ENCODE measurements around the gene PSD4.

Gene PSD4

DNA sequence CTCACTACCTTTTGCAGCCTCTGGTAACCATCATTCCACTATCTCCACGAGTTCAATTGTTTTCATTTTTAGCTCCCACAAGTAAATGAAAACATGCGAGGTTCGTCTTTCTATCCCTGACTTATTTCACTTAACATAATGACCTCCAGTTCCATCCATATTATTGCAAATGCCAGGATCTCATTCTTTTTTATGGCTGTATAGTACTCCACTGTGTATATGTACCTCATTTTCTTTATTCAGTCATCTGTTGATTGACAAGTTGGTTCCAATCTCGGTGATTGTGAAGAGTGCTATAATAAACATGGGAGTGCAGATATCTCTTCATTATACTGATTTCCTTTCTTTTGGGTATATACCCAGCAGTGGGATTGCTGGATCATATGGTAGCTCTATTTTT lies 29.5 kb upstream of the PSD4 start:
- no peak for DNase-seq

DNA sequence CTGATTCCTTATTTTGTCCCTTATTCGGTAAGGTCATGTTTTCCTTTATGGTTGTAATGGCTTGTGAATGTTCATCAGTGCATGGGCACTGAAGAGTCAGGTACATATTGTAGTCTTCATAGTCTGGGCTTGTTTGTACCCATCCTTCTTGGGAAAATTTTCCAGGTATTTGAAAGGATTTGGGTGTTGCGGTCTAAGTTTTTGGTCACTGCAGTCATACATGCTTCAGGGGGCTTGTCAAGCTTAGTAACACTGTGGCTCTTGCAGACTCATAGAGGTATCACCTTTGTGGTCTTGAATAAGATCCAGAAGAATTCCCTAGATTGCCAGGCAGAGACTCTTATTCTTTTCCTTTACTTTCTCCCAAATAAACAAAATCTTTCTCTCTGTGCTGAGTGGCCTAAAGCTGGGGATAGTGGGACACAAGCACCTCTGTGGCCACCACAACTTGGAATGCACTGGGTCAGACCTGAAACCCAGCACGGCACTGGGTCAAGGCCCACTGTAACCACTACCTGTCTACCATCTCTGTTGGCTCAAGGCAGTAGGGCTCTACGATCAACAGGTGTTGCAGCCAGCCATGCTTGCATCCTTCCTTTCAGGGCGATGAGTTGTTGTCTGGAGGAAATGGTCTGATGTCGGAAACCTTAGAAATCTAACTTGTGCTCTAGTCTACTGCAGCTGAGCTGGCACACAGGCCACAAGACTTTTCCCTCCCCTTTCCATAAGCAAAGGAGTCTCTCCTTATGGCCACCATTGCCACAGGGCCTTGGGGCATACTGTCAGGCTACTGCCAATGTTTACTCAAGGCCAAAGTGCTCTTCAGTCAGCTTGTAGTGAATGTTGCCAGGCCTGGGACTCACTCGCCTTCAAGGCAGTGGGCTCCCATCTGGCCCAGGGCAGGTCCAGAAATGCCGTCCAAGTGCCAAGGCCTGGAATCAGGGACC lies 24.9 kb upstream of the PSD4 start:
- DNase-seq: no peak

DNA sequence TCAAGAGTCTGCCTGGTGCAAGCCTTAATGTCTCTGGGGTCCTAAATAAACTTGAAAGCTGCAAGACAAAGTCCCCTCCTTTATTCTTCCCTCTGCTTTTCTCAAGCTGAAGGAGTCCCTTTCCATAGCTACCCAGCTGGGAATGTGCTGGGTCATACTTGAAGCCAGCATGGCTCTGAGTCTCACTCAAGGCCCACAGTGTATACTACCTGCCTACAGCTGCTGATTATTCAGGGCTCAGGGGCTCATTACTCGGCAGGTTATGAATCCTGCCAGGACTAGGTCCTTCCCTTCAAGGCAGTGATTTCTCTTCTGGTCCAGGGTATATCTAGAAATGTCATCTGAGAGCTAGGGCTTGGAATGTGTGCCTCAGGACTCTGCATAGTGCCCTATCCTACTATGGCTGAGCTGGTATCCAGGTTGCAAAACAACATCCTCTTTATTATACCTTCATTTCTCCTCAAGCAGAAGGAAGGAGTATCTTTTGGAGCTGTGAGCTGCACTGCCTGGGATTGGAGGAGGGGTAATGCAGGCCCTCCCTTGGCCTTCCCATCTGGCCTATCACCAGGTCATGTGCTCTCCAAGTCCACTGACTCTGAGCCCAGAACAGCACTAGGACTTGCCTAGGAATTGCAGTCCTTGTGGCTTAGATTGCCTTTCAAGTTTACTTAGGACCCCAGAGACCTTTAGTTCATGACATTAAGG lies 24.1 kb upstream of the PSD4 start:
- DNase-seq: no peak

DNA sequence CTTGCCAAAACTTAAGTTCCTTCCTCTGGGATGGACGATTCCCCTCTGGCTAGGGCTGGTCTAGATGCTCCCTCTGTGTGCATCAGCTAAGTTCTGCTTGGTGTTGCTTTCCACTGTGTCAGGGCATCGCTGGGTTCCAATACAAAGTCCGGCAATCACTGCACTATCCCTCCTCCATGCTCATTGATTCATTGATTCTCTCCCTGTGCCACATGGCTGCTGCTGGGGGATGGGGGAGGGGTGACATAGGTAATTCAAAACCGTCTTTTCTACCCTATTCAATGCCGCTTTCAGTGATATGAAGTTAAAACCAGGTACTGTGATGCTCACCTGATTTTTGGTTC lies 23.5 kb upstream of the PSD4 start:
- DNase-seq: no peak

DNA sequence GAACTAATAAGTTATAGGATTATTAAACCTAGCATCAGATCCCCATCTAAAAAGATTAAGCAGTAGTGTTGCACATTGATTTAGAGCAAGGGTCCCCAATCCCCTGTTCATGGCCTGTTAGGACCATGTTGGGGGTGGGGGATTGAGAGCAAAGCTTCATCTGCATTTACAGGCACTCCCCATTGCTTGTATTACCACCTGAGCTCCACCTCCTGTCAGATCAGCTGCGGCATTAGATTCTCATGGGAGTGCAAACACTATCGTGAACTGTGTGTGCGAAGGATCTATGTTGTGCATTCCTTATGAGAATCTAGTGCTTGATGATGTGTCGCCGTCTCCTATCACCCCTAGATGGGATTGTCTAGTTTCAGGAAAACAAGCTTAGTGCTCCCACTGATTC lies 18.4 kb upstream of the PSD4 start:
- DNase-seq: no peak

DNA sequence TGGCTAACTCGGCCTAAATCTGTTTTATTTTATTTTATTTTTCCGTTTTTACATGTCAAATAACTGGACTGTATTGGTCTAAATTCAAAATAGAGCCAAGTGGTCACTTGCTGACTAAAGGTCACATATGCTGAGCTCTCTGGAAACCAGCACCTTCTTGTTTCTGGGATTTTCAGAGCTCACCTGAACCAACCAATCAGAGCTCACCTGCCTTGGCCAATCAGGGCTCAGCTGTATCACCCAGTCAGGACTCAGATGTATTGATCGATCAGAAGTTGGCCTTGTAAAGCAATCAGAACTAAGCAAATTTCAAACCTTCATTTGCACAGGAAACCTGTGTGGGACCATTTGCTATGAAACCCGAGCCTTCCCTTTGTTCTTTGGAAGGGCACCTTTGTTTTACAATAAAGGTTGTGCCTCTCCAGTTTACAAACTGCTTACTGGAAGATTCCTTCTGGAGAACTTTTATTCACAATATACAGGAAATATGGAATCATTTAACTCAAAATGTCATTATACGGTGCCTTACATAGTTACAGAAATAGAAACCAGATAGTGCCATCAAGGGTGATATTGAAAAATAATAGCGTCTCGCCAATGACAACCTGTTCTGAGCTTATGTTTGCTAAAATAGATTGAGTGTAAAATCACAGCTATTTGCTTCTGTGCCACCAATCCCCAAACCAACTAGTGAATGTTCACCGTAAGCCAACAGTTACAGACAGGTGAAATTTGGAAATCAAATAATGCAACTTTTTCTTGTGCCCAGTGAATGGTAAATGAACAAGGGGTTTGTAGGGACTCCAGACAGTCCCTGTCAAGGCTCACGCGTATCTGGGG lies 17.3 kb upstream of the PSD4 start:
- DNase-seq: no peak

DNA sequence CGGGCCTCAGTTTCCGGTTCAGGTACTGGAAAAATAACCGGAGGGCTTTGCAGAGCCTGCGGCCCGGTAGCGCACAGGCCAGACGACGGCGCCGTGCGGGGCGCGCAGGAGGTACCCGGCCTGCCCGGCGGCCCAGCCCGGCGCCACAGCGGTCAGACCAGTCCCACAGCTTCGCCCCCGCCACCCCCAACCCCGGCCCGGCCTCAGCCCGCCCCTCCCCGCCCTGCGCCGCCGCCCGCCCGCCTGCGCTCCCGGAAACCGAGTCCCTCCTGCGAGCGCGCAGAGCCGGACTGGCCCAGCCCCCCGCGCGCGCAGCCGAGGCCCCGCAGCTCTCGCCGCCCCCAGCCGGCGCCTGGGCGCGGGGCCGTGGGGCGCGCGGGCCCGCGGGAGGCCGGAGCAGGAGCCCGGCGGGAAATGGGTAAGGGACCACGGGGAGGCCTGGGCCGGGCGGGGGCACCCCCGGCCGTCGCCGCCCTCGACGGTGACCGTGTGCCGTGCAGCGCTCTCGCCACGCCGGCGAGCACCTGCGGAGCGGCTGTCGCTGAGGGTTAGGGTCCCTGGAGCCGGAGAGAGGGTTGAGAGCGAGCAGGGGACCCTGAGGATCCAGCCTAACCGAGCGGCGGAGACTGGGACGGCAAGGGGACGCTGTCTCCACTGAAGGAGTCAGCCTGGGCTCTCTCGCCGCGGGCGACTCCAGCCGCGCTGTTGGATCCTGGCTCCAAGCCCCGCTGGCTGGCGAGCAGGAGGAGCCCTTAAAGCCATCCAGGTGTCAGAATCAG lies 16.5 kb upstream of the PSD4 start:
- no peak for DNase-seq

DNA sequence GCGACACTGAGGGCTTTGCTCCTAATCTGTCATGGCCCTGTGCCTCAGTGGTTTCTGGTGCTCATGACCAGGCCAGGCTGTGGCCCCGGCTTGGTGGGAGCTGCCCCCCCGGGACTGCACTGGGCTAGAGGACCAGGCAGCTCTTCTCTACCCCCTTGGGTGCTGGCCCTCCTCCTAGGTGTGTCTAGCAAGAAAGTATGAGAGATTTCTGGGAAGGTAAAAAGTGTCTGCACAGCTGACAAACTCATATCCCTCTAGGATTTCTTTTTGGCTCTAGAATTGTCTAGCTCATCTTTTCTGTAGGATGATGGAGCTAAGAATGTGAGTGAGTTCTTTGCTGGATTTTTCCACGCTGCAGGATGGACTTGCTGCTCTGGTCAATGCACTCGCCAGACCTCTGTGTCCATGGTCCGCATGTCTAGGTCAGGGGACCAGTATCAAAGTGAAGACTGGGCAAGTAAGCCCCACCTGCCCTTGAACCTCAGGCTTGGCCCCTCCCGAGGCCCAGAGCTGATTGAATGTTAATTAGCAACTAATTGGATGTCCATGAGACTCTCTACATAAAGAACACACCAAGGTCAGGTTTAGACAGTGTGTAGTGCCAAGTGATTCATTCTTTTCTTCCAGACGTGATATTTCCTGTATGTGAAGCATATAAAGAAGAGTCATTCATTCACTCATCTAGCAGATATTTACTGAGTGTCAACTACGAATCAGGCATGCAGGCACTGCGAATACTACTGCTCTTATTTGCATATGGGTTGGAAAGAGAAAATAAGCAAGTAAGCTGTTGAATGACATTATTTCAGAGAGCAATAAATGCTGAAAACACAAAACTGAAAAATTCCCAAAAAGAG lies 15.6 kb upstream of the PSD4 start:
- no peak for DNase-seq

DNA sequence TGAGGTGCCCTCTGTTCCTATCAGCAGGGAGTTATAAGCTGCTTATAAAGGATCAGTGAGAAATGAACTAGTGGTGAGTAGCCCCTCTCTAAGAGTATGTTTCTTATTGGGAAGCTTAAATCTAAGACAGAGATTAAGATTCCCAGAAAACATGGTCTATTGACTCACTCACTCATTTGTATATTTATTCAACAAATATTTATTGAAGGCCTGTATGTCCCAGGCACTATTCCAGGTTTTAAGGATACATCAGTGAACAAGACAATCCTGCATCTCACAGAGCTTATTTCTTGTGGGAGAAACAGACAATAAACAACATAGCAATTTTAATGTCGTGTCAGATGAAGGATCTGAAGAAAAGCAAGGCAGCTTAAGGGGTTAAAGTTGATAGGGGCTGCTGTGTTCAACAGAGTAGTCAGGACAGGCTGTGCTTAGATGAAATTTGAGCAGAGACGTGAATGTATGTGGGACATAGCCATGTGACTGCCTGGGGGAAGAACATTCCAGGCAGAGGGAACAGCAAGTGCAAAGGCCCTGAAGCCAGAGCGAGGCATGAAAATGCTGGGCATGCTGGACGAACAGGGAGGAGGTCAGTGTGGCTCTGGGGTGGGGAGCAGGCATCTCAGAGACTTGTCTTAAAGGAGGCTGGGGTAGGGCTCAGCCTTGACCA lies 14.8 kb upstream of the PSD4 start:
- no peak for DNase-seq

DNA sequence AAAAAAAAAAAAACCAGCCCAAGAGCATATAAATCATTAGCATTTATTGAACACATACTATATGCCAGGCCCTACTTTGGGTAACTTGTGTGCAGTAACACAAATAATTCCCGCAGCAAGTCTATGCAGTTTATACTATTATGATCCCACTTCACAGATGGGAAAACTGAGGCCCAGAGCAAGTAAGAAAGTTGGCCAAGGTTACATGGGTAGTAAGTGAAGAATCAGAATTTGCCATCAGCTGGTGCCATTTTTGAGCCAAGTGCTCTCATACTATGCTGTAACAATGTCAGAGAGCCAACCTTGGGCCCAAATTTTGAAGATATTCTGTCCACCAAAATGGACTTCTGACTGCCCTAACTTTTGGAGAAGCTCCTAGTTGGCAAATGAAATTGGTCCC lies 13.5 kb upstream of the PSD4 start:
- DNase-seq: no peak

DNA sequence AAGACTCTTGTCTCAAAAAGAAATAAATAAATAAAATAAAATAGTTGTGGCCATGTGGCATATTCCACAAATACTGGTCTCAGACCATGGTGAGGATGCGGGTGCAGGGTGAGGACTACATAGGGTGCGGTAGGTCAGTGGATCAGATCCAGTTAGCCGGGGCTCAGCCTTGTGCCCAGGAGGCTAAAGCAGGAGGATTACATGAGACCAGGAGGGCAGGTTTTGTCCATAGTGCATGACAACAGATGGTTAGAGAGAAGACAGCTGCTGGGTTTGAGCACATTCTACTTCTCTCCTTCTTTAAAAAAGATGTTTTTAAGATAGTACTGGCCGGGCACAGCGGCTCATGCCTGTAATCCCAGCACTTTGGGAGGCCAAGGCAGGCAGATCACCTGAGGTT lies 12.8 kb upstream of the PSD4 start:
- no peak for DNase-seq

DNA sequence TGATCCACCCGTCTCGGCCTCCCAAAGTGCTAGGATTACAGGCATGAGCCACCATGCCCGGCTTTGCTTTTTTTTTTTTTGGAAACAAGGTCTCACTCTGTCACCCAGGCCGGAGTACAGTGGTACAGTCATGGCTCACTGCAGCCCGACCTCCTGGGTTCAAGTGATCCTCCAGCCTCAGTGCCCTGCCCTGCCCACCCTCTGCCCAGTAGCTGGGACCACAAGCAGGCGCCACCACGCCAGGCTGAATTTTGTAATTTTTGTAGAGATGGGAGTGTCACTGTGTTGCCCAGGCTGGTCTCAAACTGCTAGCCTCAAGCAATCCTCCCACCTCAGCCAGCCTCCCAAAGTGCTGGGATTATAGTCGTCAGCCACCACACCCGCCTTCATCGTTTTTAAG lies 11.6 kb upstream of the PSD4 start:
- no peak for DNase-seq

DNA sequence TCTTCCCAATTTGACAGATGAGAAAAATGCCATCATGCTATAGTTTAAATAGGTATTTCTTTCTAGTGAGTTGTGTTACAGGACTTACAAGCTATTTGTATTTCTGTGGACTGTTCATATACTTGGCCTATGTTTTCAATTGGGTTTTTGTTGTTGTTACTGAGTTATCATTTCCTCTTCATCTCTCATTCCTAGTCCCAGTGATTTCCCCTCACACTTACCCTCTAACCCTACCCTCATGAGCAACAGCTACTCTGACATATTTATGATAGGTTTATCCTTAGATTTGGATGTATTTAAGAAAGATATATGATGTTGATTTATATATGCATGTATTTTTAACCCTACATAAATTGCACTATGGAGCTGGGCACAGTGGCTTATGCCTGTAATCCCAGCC lies 10.9 kb upstream of the PSD4 start:
- no peak for DNase-seq

DNA sequence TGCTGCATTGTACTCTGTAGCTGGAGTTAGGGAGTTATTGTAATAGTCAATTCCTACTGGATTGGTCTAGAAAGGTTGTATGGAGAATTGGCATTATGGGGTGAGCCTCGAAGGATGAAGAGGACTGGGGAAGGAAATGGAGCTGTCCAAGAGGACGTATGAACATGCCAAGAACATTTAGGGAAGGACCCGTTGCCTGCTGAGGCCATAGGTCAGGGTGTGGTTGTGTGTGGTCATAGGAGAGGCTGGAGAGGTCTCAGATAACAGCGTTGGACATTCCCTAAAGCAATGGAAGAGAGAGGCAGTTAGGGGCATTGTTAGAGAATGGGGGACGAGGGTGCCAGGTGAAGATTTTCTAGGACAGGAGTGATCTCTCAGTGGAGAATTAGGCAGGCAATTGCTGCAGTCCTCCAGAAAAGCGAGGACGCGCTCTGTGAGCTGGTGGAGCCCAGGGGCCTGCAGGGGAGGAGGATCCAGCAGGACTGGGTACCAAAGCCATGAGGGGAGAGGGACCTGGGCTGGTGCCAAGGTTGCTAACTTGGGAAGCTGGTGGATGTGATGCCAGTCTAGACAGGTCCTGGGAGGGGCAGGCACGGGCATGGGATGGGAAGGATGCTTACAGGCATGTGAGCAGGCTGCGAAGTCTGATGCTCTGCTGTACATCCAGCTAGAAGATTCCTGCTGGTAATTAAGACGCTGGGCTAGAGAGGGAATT lies 9.4 kb upstream of the PSD4 start:
- no peak for DNase-seq

DNA sequence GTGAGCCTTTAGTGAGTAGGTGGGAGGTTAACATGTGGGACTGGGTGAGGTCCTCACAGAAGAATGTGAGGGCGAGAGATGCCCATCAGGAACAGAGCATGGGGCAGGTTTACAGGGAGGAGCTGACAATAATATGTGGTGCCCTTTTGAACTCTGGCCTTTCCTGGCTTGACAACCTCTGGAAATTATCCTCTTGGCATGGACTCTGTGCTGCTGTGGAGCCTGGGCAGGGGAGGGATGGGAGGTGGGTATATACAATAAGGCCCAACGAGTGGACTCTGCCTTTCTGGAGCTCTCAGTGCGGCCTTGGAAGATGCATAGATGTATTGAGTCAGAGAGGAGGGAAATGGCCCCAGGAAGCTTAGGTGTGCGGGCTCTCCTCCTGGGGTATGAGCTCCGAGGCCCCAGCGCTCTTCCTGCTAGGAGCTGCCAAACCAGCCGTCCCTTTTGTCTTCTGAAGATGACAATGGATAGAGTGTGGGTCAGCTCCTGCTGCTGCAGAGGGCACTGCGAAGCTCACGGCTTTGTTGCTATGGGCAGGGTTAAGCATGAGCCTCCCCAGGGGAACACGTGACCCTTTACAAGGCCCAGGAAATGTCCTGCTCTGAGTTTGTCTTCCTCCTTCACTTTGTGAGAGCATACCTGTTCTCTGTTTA lies 8.7 kb upstream of the PSD4 start:
- DNase-seq: no peak

DNA sequence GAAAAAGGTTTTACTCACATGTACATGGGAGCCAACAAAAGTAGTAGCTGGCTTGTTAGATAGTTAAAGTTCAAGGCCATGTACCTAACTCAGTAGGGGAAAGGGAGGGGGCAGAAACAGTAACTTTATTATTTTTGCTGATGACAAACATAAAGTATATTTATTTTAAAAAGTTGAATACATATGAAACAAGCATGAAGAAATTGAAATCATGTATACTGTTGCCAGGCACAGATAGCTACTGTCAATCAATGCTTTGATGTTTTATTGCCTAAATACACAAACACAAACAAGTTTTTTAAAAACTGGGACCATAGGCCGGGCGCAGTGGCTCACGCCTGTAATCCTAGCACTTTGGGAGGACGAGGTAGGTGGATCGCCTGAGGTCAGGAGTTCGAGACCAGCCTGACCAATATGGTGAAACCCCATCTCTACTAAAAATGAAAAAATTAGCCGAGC lies 7.6 kb upstream of the PSD4 start:
- DNase-seq: no peak

DNA sequence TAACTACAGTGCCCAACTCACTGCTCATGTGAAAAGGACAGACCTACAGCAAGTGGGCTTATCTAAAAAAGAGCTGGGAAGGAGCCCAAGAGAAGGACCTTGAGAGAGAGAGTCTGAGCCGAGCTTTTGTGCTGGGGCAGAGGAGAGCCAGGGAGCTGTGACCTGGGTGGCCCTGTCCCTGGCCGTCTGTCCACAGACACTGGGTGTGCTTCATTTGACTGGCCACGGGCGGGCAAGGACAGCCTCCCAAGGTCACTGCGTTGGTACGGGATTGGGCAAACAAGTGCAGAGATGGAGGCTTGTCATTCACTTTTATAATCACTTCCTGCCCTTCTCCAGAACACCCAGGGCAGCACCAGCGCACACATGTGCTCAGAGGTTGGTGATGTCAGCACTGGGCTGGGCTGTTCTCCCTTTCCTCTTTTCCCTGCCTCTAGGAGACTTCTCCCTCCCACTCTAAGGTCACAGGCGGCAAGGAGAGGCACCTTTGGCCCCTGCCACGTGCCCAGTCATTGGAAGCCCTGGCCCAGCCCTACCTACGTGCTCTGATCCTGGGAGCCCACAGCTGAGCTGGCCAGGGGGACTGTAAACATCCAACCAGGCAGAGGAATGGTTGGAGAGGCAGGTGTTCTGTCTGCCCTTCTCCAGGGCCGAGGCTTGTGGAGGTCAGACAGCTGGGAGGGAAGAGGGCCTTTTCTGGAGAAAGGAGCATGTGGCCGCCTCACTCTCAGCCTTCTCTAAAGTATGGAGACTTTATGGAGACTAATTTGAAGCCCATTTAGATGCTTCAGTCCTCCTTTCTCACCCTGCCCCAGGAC lies 6.4 kb upstream of the PSD4 start:
- peak; percentile 75 to 88 for DNase-seq

DNA sequence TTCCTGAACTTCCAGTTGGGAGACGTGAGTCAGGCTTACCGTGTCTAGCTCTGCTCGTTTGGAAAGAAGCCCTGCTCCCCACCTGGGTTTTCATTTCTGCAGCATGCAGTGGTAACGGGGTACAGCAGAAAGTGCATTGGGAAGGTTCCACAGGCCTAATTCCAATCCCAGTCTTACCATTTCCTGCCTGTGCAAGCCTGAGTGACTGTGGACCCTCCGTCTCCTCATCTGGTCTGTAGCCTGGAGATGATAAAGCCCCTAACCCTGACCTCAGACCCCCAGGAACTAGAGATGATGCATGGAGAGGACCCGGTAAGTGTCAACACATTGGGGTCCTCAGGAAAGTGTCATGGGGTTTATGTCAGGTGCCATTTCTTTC lies 5.8 kb upstream of the PSD4 start:
- DNase-seq: no peak

DNA sequence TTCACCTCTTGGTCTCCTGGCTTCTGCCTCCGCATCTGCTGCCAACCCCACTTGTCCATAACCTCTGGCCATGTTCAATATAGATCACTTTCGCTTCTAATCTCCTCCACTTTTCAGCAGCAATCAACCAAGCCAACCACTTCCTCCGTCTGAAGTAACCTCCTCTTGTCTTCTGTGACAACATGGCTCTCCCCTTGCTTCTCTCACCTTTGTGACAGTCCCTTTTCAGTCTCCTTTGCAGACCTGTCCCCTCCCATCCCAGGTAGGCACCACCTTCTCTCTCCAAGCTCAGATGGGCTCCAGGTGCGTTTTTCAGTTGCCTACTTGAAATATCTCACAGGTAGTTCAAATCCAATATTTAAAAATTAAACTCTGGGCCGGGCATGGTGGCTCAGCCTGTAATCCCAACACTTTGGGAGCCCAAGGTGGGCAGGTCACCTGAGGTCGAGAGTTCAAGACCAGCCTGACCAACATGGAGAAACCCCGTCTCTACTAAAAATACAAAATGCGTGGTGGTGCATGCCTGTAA lies 4.7 kb upstream of the PSD4 start:
- peak; percentile 28 to 41 for DNase-seq

Data from inflammatory macrophage treated with lipopolysaccharide for 1 hour (primary cell).